Fibroblast of skin of right quadriceps (primary cell): ENCODE data around the gene SLCO3A1.
"Not testable (repeated sequence)": the region's sequence is repeated elsewhere in the genome, so short reads cannot be mapped to it uniquely, and the experiment has no call there.

Experiments used
- DNase-seq: peaks from one replicate; pipeline ENCODE4 v3.0.0-alpha.2; 2013

Gene SLCO3A1

DNA sequence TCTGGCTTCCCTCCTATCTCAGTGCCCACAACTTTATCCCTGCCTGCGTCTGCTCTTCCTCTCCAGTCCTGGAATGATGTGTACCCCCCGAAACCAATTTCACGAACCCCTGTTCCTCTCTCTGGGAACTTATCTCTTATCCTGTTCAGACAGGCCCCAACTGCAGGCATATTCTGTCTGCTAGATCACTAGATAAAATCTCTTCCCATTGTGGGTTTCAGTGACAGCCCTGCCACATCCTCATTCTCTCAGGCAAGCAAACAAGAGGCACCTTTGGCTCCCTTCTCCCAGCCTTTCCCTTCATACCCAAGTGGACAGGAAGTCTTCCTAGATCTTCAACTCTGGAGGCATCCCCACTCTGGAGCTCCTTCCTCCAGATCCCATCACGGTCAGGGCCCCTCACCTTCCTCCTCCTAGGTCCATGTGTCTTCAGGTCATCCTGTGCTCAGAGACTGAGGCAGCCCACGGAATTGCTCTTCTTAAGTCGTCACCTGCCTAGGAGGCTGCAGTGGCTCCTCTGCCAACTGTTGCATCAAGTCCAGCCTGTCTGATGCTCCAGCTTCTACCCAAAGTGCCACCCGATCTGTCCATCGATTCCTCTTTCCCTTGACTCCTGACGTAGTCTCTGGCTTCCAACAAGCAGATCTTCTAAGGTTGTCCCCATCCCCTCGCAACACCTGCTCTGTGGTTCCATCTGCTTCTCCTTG is 190.8 kb downstream of the SLCO3A1 start:
- no peak for DNase-seq

- DNase-seq = no peak
Measured at GRCh38 chr15:92047900-92048299, 194.4 kb downstream of the SLCO3A1 start.

GRCh38 chr15:92048739-92049138 is 195.2 kb downstream of the SLCO3A1 start:
- DNase-seq = no peak

- no peak for DNase-seq
Measured at GRCh38 chr15:92049290-92049989, 195.9 kb downstream of the SLCO3A1 start.

DNA sequence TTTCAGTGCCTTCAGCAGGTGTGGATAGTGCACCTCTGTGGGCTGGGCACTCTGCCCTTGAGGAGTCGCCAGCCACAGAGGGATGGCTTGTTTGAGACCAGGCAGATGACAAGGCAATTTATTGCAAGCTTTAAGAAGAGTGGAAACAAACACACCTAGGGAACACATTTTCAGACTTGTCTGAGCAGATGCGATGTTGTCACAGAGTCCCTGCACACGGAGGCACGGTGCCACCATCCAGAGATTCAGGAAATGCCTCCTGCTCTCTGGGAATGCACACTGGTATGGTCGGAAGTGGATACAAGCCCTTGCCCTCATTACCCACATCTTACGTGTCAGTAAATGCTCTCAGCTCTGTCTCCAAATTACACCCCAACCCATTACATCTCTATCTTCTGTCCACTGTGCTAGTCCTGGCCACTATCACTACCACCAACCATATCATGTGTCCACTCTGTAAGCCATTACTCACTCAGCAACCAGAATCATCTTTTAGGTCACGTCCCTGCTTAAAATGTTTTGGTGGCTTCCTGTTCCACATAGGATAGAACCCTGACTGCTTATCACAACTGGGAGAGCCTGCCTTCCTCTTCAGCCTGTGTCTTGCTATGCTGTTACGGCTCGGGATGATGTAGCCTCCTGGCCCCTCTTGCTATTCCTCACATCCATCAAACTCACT is 196.9 kb downstream of the SLCO3A1 start:
- no peak for DNase-seq

DNA sequence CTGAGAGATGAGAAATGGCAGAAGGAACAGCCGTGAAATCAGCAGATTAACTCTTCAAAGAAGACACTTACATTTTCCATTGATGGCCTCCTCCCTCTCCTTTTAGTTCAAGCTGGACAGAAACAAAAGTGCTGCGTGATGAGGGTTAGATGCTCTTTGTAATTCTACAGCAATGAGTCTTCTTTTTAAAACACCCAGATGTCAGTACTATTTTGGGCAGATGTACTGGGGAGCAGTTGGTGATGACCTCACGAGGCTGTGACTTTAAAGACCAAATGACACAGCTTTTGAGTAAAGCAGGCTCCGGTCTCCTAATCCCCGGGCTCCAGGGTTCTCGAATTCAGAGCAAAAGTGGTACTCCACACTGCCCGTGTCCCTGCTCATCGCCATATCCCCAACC is 198.2 kb downstream of the SLCO3A1 start:
- DNase-seq = no peak

DNA sequence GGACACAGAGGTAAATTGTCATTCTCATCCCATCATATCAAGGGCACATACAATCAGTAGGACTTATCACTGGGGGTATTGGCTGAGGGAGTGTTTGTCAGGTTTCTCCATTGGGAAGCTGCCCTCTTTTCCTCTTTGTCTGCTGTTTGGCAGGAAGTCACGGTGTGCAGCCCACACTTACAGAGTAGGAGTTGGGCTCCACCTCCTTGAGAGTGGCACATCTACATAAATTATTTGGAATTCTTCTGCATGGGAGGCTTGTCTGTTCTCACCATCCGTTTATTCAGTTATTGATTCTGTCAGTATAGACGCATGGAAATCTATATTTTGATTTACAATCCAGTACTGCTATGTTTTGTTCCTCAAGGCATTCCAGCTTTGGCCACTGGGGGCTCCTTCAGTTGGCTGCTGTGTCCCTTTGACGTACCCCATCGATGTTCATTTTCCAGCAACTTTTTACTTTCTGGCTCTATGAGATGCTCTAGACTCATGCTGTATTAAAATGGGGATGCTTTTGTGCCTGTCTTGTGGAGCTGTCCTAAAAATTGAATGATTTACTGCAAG is 200.3 kb downstream of the SLCO3A1 start:
- no peak for DNase-seq

DNA sequence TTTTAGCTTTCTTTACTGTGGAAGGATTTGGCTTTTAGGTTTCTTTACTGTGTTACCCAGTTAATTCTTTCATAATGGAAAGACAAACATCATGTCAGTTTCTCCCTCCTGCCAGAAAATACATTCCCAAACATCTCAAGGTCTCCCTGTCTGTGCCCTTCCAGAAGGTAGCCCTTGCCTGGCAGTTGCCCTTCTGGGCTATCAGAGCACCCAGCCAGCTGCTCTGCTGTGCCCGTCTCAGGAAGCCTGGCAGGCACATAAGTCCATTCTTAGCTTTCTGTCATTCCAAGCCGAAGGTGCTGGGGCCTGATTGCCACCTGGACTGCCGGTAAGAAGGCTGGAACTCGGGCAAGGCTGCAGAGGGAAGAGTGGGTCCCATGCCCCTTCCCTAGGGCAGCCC is 203.4 kb downstream of the SLCO3A1 start:
- no peak for DNase-seq

DNA sequence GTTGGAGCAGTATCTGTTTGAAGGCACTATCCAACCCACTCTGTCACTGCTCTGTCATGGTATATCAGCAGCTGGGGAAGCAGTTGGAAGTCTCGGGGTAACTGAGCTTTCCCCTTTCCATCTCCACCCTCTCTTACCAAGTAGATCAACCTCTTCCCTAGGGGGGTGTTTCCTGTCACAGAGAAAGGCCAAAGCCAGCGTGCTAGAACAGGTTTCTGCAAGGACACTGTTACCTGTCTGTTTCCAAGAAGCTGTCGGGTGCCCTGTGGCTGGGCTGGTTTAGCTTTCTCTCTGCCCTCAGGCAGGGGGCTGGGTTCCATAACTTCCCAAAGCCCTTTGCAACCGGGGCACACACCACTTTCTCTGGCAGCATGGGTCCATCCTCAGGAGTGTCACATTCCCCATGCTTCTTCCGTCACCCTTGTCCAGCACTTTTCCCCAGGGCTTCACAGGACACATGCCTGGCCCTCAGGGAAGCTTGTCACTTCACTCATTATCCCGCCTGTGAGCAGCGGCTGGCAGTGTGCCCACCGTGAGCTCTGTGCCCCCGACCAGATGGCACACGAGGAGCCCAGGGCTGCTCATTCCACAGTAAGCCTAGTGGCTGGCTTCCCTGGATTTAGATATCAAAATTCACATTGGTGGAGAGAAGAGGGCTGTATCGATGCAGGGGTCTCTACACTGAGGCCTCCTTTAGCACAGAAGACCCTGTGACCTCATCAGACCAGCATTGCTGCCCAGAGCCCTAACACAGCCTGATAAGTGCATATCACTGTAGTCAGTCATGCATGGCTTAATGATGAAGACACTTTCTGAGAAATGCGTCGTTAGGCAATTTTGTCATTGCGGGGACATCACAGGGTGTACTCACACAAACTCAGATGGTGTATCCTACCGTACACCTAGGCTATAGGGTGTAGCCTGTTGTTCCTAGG is 205.8 kb downstream of the SLCO3A1 start:
- DNase-seq = no peak

DNA sequence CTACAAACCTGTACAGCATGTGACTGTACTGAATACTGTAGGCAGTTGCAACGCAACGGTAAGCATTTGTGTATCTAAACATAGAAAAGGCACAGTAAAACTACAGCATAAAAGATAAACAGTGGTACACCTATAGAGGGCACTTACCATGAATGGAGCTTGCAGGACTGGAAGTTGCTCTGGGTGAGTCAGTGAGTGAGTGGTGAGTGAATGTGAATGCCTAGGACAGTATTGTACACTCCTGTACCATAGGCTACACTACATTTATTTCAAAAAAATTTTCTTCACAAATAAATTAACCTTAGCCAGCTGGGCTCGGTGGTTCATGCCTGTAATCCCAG is 206.4 kb downstream of the SLCO3A1 start:
- not testable (repeated sequence) for DNase-seq

- no peak for DNase-seq
Measured at GRCh38 chr15:92061511-92062195, 208.1 kb downstream of the SLCO3A1 start.

- DNase-seq = no peak
Measured at GRCh38 chr15:92062505-92062904, 209.0 kb downstream of the SLCO3A1 start.

GRCh38 chr15:92068121-92068520 is 214.6 kb downstream of the SLCO3A1 start:
- DNase-seq = peak; percentile 20

- DNase-seq = peak; percentile 84
Measured at GRCh38 chr15:92069308-92070250, 216.1 kb downstream of the SLCO3A1 start.

- DNase-seq = not testable (repeated sequence)
Measured at GRCh38 chr15:92070251-92070650, 216.7 kb downstream of the SLCO3A1 start.

GRCh38 chr15:92071045-92071634 is 217.6 kb downstream of the SLCO3A1 start:
- DNase-seq = no peak

DNA sequence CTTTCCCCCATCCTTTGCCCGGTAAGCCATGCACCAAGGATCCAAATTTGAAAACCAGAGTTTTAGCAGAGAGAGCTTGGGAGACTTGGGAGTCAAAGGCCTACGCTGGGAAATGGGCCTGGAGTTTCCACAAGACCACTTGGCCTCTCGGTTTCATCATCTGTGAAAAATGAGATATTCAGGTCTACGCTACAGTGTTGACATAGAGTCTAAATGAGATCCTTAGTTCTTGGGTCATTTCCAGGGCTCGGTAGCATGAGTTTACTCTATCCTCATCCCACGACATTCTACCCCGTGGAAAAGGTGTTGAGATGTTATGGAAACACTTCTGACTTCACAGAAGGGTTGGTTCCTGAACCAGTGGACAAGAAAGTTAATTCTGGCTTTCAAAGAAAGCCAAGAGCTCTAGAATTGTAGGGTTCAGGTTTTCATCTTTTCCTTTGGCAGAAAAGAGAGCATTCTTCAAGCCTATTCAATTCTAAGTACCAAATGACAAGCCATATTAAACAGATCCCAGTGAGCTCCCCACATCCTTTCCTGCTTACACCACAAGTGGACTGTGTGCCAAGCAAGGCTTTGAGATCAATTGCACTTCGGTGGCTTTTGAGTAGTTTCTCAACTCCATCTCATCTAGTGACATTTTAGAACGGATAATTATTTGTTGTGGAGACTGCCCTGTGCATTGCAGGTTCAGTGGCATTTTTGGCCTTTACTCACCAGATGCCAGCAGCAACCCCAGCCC is 219.7 kb downstream of the SLCO3A1 start:
- DNase-seq = no peak

GRCh38 chr15:92074101-92074500 is 220.6 kb downstream of the SLCO3A1 start:
- DNase-seq = no peak

GRCh38 chr15:92074646-92075045 is 221.1 kb downstream of the SLCO3A1 start:
- DNase-seq = peak; percentile 60

- DNase-seq = no peak
Measured at GRCh38 chr15:92075764-92076163, 222.3 kb downstream of the SLCO3A1 start.
